Neural progenitor cell (in vitro differentiated cells): ENCODE results near the gene CELSR1. TPM values are rescaled to one million over a fixed set of nuclear protein-coding genes. Genes with fewer than 3 reads are reported as not detected.
A peak's percentile ranks its signal among the peaks of the same experiment; 100 is the strongest.

ENCODE experiments used
- DNase-seq: peaks from one replicate; pipeline ENCODE4 v3.0.0-alpha.2; 2016; ENCODE audit warnings: low spot score
- H2AFZ ChIP-seq: fragments of 200-600 bp; sonication (generic); replicated peaks from 2 replicates; pipeline ENCODE4 v1.6.1; 2016; ENCODE audit warnings: antibody characterized with exemption
- H3F3A ChIP-seq: fragments of 200-600 bp; sonication (generic); 2 replicates; pipeline ENCODE4 v1.6.1; 2016; ENCODE audit warnings: antibody characterized with exemption, low read depth
- H3K27ac ChIP-seq: fragments of 200-600 bp; sonication (generic); 2 replicates; pipeline ENCODE4 v1.5.1; 2016; ENCODE audit warnings: mild to moderate bottlenecking
- H3K27me3 ChIP-seq: fragments of 200-600 bp; sonication (generic); 2 replicates; pipeline ENCODE4 v1.6.1; 2016; ENCODE audit warnings: mild to moderate bottlenecking, moderate library complexity
- H3K36me3 ChIP-seq: fragments of 200-600 bp; sonication (generic); 2 replicates; pipeline ENCODE4 v1.5.1; 2016
- H3K4me1 ChIP-seq: fragments of 200-600 bp; sonication (generic); 2 replicates; pipeline ENCODE4 v1.6.1; 2016; ENCODE audit warnings: mixed run types
- H3K4me2 ChIP-seq: fragments of 200-600 bp; sonication (generic); 2 replicates; pipeline ENCODE4 v1.6.1; 2016
- H3K4me3 ChIP-seq: fragments of 200-600 bp; sonication (generic); 2 replicates; pipeline ENCODE4 v1.5.1; 2016
- H3K79me2 ChIP-seq: fragments of 200-600 bp; sonication (generic); 2 replicates; pipeline ENCODE4 v1.6.1; 2016; ENCODE audit warnings: low read depth
- H3K9ac ChIP-seq: fragments of 200-600 bp; sonication (generic); 2 replicates; pipeline ENCODE4 v1.6.1; 2016
- H3K9me3 ChIP-seq: fragments of 200-600 bp; sonication (generic); 2 replicates; pipeline ENCODE4 v1.5.1; 2016; ENCODE audit warnings: low read depth
- H4K20me1 ChIP-seq: fragments of 200-600 bp; sonication (generic); 2 replicates; pipeline ENCODE4 v1.6.1; 2016; ENCODE audit warnings: low read depth
- H3K27ac Mint-ChIP-seq: 3 replicates; pipeline ENCODE4 v1.8.0; 2021; ENCODE audit warnings: mixed read lengths
- H3K27me3 Mint-ChIP-seq: 2 replicates; pipeline ENCODE4 v1.8.0; 2022; ENCODE audit warnings: low read depth, mild to moderate bottlenecking, inconsistent platforms, moderate library complexity, mixed read lengths; ENCODE audit not compliant: insufficient read depth
- H3K36me3 Mint-ChIP-seq: 3 replicates; pipeline ENCODE4 v1.8.0; 2021; ENCODE audit warnings: mixed read lengths
- H3K4me1 Mint-ChIP-seq: 3 replicates; pipeline ENCODE4 v1.8.0; 2021; ENCODE audit warnings: mixed read lengths
- H3K4me3 Mint-ChIP-seq: 3 replicates; pipeline ENCODE4 v1.8.0; 2021; ENCODE audit warnings: mild to moderate bottlenecking, moderate library complexity, mixed read lengths
- H3K9me3 Mint-ChIP-seq: 3 replicates; pipeline ENCODE4 v1.8.0; 2020; ENCODE audit warnings: mixed read lengths
- EZH2 ChIP-seq: fragments of 200-600 bp; sonication (generic); IDR thresholded peaks from 2 replicates; pipeline ENCODE4 v1.6.1; 2017; ENCODE audit warnings: antibody characterized with exemption, mild to moderate bottlenecking, moderate library complexity
- EZH2phosphoT487 ChIP-seq: fragments of 200-600 bp; sonication (generic); IDR thresholded peaks from 2 replicates; pipeline ENCODE4 v1.6.1; 2017; ENCODE audit warnings: antibody characterized with exemption
- total RNA-seq: library from RNA; depleted of rRNA; stranded (reverse); fragments of >200 nt; gene quantifications from 2 replicates; pipeline ENCODE4 v1.2.3, GENCODE V29; 2015; ENCODE audit warnings: low replicate concordance
- TF ChIP-seq, protein P1 (sequence below): fragments of 200-600 bp; sonication (generic); IDR thresholded peaks from 2 replicates; pipeline ENCODE4 v1.5.1; 2017; ENCODE audit warnings: antibody characterized with exemption, mild to moderate bottlenecking

CELSR1 gene
- total RNA-seq, 1 donor from 2014 or later = 12.3 TPM

GRCh38 chr22:46567471-46567870 is 30.1 kb upstream of the CELSR1 start:
- no peaks in the 10 kb centered on the region for H3K36me3 Mint-ChIP-seq
- no peak for DNase-seq
- Histone ChIP-seq H3K27me3 (no peaks in the 10 kb centered on the region), H2AFZ (no peak overlapping the region), H3K4me1 (peaks cover 12% of the 10 kb centered on the region), H3K9me3 (no peaks in the 10 kb centered on the region), H3K4me3 (no peak overlapping the region), H3K4me2 (no peak overlapping the region), H3K27ac (no peak overlapping the region), H3K9ac (no peak overlapping the region), H3K79me2 (no peaks in the 10 kb centered on the region), H3K36me3 (no peaks in the 10 kb centered on the region), H3F3A (peaks cover 35% of the 10 kb centered on the region), H4K20me1 (no peaks in the 10 kb centered on the region)
- peaks cover 11% of the 10 kb centered on the region for H3K9me3 Mint-ChIP-seq
- TF ChIP-seq EZH2phosphoT487 (no peak), EZH2 (no peak)
- TF ChIP-seq, protein P1, sequence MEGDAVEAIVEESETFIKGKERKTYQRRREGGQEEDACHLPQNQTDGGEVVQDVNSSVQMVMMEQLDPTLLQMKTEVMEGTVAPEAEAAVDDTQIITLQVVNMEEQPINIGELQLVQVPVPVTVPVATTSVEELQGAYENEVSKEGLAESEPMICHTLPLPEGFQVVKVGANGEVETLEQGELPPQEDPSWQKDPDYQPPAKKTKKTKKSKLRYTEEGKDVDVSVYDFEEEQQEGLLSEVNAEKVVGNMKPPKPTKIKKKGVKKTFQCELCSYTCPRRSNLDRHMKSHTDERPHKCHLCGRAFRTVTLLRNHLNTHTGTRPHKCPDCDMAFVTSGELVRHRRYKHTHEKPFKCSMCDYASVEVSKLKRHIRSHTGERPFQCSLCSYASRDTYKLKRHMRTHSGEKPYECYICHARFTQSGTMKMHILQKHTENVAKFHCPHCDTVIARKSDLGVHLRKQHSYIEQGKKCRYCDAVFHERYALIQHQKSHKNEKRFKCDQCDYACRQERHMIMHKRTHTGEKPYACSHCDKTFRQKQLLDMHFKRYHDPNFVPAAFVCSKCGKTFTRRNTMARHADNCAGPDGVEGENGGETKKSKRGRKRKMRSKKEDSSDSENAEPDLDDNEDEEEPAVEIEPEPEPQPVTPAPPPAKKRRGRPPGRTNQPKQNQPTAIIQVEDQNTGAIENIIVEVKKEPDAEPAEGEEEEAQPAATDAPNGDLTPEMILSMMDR = no peak
- H3K27me3 Mint-ChIP-seq = peaks cover 15% of the 10 kb centered on the region
- no peak overlapping the region for H3K4me3 Mint-ChIP-seq
- H3K27ac Mint-ChIP-seq = no peak overlapping the region
- H3K4me1 Mint-ChIP-seq = peaks cover 10% of the 10 kb centered on the region

- Histone ChIP-seq H3K36me3 (no peaks in the 10 kb centered on the region), H3K4me2 (peak overlapping the region; percentile 31), H3K79me2 (no peaks in the 10 kb centered on the region), H3K4me3 (no peak overlapping the region), H3K4me1 (peaks cover 12% of the 10 kb centered on the region), H3K9me3 (no peaks in the 10 kb centered on the region), H3K9ac (no peak overlapping the region), H4K20me1 (no peaks in the 10 kb centered on the region), H3K27me3 (no peaks in the 10 kb centered on the region), H3K27ac (no peak overlapping the region), H2AFZ (peak overlapping the region; percentile 86), H3F3A (peaks cover 35% of the 10 kb centered on the region)
- no peak overlapping the region for H3K4me3 Mint-ChIP-seq
- peaks cover 18% of the 10 kb centered on the region for H3K4me1 Mint-ChIP-seq
- TF ChIP-seq EZH2 (no peak), EZH2phosphoT487 (no peak)
- TF ChIP-seq, protein P1 = no peak
- H3K27ac Mint-ChIP-seq = no peak overlapping the region
- H3K36me3 Mint-ChIP-seq = no peaks in the 10 kb centered on the region
- H3K27me3 Mint-ChIP-seq = peaks cover 14% of the 10 kb centered on the region
- H3K9me3 Mint-ChIP-seq = peaks cover 5% of the 10 kb centered on the region
- DNase-seq = peak; percentile 52
Measured at GRCh38 chr22:46564084-46564714, 26.8 kb upstream of the CELSR1 start.

DNA sequence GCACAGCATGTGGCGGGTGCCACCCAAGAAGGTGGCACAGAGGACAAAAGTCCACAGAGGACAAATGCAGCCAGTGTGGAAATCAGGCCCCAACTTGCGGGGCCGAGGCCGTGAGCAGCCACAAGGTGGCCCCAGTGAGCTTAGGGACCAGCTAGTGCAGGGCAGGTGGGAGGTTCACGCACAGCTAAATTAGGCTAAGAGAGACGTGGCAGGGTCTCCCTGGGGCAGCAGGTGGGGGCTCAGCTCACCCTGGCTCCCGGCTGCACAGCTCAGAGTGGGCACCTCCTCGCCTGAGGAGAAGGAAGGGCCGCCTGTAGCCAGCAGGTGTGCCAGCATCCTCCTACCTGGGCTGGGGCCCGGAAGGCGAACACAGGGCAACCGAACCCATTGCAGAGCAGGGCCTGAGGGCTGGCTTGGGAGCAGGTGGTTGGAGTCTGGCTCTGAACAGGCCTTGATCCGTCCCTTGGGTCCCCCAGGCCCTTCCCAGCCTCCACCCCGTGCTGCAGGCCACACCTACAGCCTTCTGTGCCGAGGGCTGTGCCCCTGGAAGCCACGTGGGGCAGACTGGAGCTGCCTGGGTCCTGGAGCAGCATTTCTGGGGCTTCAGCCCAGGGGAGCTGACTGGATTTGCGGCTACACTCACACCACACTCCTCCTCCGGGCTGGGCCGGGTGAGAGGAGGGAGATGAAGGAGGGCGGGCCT is 26.1 kb upstream of the CELSR1 start:
- DNase-seq = peak; percentile 82
- peak overlapping the region; percentile 86 for H2AFZ ChIP-seq
- H3K4me1 ChIP-seq = peaks cover 12% of the 10 kb centered on the region
- peak overlapping the region; percentile 31 for H3K4me2 ChIP-seq
- peaks cover 35% of the 10 kb centered on the region for H3F3A ChIP-seq
- no peak overlapping the region for H3K9ac ChIP-seq
- TF ChIP-seq EZH2phosphoT487 (no peak), EZH2 (no peak)
- TF ChIP-seq, protein P1 = peak; percentile 62
- Mint-ChIP-seq H3K4me3 (peak overlapping the region; percentile 30), H3K27me3 (peaks cover 14% of the 10 kb centered on the region), H3K36me3 (no peaks in the 10 kb centered on the region), H3K27ac (no peak overlapping the region), H3K4me1 (peaks cover 18% of the 10 kb centered on the region), H3K9me3 (peaks cover 5% of the 10 kb centered on the region)
- no peaks in the 10 kb centered on the region for H3K9me3 ChIP-seq
- no peak overlapping the region for H3K27ac ChIP-seq
- no peaks in the 10 kb centered on the region for H3K79me2 ChIP-seq
- no peaks in the 10 kb centered on the region for H3K36me3 ChIP-seq
- no peaks in the 10 kb centered on the region for H3K27me3 ChIP-seq
- no peaks in the 10 kb centered on the region for H4K20me1 ChIP-seq
- no peak overlapping the region for H3K4me3 ChIP-seq
